Measurements from ENCODE around the gene KICS2. TPM values are rescaled to one million over a fixed set of nuclear protein-coding genes. Genes with fewer than 3 reads are reported as not detected.

KICS2 gene
- total RNA-seq, 4 donors from 2014 or later = 8.3 to 12.1 (median 9.5) TPM

DNA sequence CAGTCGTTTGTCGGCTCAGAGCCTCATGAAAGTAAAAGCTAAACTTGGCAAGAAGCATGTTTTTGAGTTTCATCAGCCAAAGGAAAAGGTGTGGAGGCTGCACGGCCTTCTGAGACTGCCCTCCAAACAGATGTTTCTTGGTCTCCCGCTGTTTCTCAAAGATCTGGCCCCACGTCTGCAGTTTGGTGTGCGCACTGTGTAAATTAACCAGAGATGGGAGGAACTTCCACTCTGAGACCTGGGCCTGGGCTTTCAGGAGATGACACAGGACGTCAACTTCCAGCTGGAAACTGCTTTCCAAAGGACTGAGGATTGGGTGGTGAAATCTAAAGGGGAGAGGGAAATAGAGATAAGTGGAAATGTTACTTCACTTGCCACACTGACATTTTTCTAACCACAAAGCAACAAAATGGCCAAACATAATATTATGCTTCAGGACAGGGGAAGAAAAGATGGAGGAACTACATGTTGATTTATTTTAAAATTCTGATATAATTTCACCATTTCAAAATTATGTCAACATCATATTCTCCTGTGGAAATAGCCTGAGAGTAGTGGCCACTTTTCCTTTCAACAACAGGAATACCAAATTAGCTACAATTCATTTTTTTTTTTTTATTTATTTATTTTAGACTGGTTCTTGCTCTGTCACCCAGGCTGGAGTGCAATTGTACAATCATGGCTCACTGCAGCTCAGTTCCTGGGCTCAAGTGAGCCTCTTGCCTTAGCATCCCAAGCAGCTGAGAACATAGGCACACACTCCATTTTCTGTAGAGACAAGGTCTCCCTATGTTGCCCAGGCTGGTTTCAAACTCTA is 27.6 kb downstream of the KICS2 start:
- TF ChIP-seq, protein P1, sequence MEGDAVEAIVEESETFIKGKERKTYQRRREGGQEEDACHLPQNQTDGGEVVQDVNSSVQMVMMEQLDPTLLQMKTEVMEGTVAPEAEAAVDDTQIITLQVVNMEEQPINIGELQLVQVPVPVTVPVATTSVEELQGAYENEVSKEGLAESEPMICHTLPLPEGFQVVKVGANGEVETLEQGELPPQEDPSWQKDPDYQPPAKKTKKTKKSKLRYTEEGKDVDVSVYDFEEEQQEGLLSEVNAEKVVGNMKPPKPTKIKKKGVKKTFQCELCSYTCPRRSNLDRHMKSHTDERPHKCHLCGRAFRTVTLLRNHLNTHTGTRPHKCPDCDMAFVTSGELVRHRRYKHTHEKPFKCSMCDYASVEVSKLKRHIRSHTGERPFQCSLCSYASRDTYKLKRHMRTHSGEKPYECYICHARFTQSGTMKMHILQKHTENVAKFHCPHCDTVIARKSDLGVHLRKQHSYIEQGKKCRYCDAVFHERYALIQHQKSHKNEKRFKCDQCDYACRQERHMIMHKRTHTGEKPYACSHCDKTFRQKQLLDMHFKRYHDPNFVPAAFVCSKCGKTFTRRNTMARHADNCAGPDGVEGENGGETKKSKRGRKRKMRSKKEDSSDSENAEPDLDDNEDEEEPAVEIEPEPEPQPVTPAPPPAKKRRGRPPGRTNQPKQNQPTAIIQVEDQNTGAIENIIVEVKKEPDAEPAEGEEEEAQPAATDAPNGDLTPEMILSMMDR (IDR thresholded peaks at IDR 0.05; ENCODE audit: low read depth) = no peak

DNA sequence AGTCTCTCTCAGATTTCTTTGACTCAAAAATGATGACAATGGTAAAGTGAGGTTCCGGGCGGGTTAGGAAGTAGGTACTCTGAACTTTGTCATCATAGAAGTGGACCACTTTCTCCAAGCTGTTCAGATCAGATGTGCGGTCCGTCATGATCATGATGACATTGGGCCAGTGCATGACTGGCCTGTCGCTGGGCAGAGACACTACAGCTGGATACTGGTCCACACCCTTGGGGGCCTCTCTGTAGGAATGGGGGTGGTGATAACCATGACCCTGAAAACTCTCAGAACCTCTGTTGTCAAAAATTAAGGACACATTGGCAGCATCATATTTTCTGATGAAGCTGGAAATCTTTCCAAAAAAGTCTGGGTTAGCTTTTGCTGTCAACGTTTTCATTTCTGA is 28.2 kb downstream of the KICS2 start:
- TF ChIP-seq, protein P1 (IDR thresholded peaks at IDR 0.05; ENCODE audit: low read depth) = no peak

DNA sequence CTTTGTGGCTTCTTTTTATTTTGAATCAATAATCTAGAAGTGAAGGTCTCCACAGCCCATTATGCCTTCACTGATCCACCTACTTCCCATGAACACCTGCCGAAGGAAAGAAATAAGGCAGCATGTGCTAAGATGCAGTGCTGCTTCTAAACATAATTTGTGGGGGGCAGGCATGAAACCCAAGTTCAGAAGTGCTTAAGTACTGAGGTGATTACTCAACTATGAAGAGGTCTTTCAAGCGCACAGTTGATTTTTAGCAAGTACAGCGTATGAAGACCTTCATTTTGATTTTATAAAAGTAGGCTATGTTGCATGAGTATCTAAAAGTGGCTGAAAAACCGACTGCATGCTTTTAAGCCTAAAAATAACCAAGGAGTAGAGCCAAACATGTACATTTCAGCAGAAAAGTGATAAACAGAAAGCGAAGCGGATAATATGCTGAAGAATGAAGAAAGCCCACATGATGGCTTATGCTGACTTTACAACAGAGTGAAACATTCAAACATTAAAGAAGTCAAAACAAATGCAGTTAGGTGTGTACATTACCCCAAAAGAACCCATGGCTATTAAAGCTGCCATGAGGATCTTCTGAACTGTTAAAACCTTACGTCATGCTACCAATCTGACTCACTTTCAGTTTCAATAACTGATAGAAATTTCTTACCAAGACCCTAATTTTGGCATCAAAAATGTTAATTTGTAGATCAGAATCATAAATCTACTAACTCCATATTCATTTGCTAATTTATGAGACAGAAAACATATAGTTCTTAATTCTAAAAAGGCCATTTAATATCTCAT is 29.3 kb downstream of the KICS2 start:
- TF ChIP-seq, protein P1 (IDR thresholded peaks at IDR 0.05; ENCODE audit: low read depth) = no peak

DNA sequence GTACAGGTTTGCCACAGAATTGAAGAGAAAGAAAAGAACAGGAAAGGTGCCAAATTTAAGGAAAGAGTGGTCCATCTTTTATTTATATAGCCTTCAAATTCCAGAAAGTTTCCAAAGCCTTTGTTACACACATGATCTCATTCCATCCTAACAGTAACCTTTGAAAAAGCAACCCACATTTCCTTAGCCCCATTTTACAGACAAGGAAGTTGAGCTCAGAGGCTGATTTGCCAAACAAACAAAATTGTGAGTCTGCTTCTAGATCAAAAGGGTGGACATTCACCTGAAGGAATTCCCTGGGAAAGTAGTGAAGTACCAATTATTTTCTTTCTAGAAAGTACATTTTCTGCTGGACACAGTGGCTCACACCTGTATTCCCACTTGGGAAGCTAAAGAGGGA is 32.0 kb downstream of the KICS2 start:
- TF ChIP-seq, protein P1 (IDR thresholded peaks at IDR 0.05; ENCODE audit: low read depth) = no peak

DNA sequence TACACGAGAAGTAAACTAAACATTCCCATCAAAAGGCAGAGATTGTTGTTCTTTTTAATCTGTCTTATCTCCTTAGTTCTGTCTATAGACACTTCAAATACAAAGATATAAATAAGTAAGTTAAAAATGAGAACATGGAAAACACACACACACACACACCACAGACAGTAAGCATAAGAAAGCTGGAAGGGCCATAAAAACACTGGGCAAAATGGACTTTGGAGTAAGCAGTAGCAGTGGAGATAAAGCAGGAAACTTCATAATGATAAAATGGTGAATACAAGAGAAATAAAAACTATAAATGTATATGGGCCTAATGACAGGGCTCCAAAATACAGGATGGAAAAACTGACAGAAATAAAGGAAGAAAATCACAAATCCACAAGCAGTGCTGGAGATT is 32.6 kb downstream of the KICS2 start:
- TF ChIP-seq, protein P1 (IDR thresholded peaks at IDR 0.05; ENCODE audit: low read depth) = no peak

DNA sequence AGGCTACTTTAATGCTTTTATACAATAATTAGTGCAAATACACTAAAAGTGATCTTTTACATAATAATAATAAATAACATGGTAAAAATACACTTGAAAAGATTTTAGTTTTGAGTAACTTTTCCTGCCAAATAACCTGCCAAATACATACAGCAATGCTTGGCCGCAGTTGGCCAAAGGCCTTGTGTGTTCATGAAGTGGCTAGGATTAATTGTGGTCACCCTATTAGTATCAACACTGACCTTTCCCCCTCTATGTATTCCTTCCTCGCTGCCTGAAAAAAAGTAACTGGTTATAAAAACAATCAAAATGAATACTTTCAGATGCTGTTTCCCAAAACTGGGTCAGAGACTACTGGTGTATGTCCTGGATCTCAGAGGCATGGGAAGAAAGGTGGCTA is 34.3 kb downstream of the KICS2 start:
- TF ChIP-seq, protein P1 (IDR thresholded peaks at IDR 0.05; ENCODE audit: low read depth) = no peak

DNA sequence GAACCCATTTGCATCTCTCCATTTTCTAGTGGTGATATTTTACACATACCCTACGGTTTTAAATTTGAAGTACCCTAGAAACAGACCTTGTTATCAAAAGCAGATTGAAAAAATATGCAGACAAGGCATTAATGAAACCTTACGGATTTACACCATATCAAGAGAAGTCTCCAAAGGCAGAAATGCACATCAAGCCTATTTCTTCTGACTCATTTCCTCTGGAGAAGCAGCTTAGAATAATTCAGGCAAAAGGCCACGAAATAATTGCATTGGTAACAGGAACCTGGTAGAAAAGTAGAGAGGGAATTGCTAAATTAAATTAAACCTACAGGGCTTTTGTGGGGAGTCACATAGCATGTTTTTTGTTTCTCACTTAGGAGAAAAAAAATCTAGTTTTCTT is 34.7 kb downstream of the KICS2 start:
- TF ChIP-seq, protein P1 (IDR thresholded peaks at IDR 0.05; ENCODE audit: low read depth) = no peak

Data from subcutaneous adipose tissue (tissue), 4 donors.